ENCODE results near the gene WRAP73. TPM values are rescaled to one million over a fixed set of nuclear protein-coding genes. Genes with fewer than 3 reads are reported as not detected.

Gene WRAP73
- total RNA-seq, 4 donors from 2014 or later = 12.5 to 20.6 (median 15.3) TPM

DNA sequence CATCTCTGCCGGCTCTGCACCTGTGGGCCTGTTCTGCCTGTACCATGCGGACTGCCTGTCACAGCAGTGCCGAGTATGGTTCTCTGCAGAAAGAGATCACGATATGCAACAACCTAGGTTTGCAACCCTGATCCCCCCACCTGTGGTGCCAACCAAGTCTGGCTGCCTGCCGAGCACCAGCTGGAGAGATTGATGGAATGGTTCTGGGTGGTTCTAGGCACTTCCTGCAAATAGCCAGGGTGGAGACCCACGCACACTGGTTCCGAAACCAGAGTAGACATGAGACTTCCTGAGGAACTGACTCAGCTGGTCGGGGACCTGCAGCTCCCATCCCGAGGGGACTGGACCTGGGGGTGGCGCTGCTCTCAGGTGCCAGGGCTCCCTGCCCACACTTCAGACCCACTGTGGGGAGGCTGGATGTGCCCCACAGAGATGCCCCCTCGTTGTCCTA is 19.7 kb downstream of the WRAP73 start:
- intact Hi-C loops (cut with DNase I; ENCODE audit: low total_unique reads) = no loop called here
- no peak overlapping the region for H3K4me3 ChIP-seq (ENCODE audit: low read depth, poor library complexity, severe bottlenecking)
- DNase-seq (ENCODE audit: low spot score in 2 of 2) = no peak
- WGBS, 2 donors = 81% methylated on average over 11 of the region's 11 CpGs
- TF ChIP-seq POLR2A (IDR thresholded peaks at IDR 0.05) = no peak
- TF ChIP-seq, protein P1, sequence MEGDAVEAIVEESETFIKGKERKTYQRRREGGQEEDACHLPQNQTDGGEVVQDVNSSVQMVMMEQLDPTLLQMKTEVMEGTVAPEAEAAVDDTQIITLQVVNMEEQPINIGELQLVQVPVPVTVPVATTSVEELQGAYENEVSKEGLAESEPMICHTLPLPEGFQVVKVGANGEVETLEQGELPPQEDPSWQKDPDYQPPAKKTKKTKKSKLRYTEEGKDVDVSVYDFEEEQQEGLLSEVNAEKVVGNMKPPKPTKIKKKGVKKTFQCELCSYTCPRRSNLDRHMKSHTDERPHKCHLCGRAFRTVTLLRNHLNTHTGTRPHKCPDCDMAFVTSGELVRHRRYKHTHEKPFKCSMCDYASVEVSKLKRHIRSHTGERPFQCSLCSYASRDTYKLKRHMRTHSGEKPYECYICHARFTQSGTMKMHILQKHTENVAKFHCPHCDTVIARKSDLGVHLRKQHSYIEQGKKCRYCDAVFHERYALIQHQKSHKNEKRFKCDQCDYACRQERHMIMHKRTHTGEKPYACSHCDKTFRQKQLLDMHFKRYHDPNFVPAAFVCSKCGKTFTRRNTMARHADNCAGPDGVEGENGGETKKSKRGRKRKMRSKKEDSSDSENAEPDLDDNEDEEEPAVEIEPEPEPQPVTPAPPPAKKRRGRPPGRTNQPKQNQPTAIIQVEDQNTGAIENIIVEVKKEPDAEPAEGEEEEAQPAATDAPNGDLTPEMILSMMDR (IDR thresholded peaks at IDR 0.05) = no peak

DNA sequence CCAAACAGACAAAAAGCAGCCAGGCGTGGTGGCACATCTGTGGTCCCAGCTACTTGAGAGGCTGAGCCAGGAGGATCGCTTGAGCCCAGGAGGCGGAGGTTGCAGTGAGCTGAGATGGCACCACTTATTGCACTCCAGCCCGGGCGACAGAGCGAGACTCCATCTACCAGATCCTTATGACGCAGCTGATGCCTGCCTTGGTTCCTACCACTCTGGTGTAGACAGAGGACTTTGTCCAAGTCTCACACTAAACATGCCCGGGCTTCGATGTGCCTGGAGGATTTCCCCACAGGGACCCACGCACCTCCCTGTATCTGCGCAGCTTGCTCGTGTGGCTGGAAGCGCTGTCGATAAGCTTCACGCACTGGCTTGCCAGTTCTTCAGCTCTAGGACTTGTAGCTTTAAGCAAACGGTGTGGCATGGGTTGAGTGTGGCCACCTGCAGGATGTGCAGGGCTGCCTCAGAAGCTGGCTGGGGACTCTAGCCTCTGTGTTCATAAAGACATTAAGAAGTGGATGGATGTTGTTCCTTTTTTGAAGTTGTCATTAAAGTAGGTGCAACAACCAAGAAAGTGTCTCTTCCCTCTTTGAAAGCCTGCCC is 20.2 kb downstream of the WRAP73 start:
- no peak overlapping the region for H3K4me3 ChIP-seq (ENCODE audit: low read depth, poor library complexity, severe bottlenecking)
- WGBS, 2 donors = 87 to 90% methylated on average over 12 to 16 of the region's 16 CpGs
- intact Hi-C loops (cut with DNase I; ENCODE audit: low total_unique reads) = no loop called here
- no peak for DNase-seq (ENCODE audit: low spot score in 2 of 2)
- TF ChIP-seq POLR2A (IDR thresholded peaks at IDR 0.05) = no peak
- TF ChIP-seq, protein P1 (IDR thresholded peaks at IDR 0.05) = no peak

GRCh38 chr1:3628445-3628844 is 21.5 kb downstream of the WRAP73 start:
- no peak for TF ChIP-seq POLR2A (IDR thresholded peaks at IDR 0.05)
- TF ChIP-seq, protein P1 (IDR thresholded peaks at IDR 0.05) = no peak
- no peak overlapping the region for H3K4me3 ChIP-seq (ENCODE audit: low read depth, poor library complexity, severe bottlenecking)
- 82 to 87% methylated on average over 10 of the region's 10 CpGs for WGBS, 2 donors
- intact Hi-C loops (cut with DNase I; ENCODE audit: low total_unique reads) = no loop called here
- no peak for DNase-seq (ENCODE audit: low spot score in 2 of 2)

- intact Hi-C loops (cut with DNase I; ENCODE audit: low total_unique reads) = no loop called here
- no peak overlapping the region for H3K4me3 ChIP-seq (ENCODE audit: low read depth, poor library complexity, severe bottlenecking)
- WGBS, 2 donors = 93 to 95% methylated on average over 20 to 26 of the region's 26 CpGs
- no peak for TF ChIP-seq POLR2A (IDR thresholded peaks at IDR 0.05)
- TF ChIP-seq, protein P1 (IDR thresholded peaks at IDR 0.05) = no peak
- no peak for DNase-seq (ENCODE audit: low spot score in 2 of 2)
Observed at GRCh38 chr1:3627515-3628253, 22.2 kb downstream of the WRAP73 start.

GRCh38 chr1:3626025-3626424 is 23.9 kb downstream of the WRAP73 start:
- intact Hi-C loops (cut with DNase I; ENCODE audit: low total_unique reads) = no loop called here
- H3K4me3 ChIP-seq (ENCODE audit: low read depth, poor library complexity, severe bottlenecking) = no peak overlapping the region
- 76 to 78% methylated on average over 4 of the region's 4 CpGs for WGBS, 2 donors
- DNase-seq (ENCODE audit: low spot score in 2 of 2) = no peak
- TF ChIP-seq, protein P1 (IDR thresholded peaks at IDR 0.05) = no peak
- TF ChIP-seq POLR2A (IDR thresholded peaks at IDR 0.05) = no peak
